ENCODE data around the gene THAP5.
"Not testable (repeated sequence)": the region's sequence is repeated elsewhere in the genome, so short reads cannot be mapped to it uniquely, and the experiment has no call there.

Gene THAP5

GRCh38 chr7:108581655-108582491 is 12.4 kb upstream of the THAP5 start:
- DNase-seq, result no peak

GRCh38 chr7:108580298-108580697 is 10.8 kb upstream of the THAP5 start:
- DNase-seq, result no peak

- no peak for DNase-seq
Observed at GRCh38 chr7:108578937-108579336, 9.4 kb upstream of the THAP5 start.

- DNase-seq, result no peak
Observed at GRCh38 chr7:108576116-108576515, 6.6 kb upstream of the THAP5 start.

GRCh38 chr7:108575156-108575555 is 5.7 kb upstream of the THAP5 start:
- DNase-seq, result no peak

- DNase-seq, result no peak
Observed at GRCh38 chr7:108572480-108572879, 3.0 kb upstream of the THAP5 start.

GRCh38 chr7:108570146-108570755 is 745 bp upstream of the THAP5 start:
- peak; percentile 58 for DNase-seq

- DNase-seq, result peak; percentile 34
Observed at GRCh38 chr7:108568801-108569380, 615 bp downstream of the THAP5 start.

- no peak for DNase-seq
Observed at GRCh38 chr7:108565987-108566386, 3.5 kb downstream of the THAP5 start.

- no peak for DNase-seq
Observed at GRCh38 chr7:108561047-108561619, 8.4 kb downstream of the THAP5 start.

GRCh38 chr7:108559253-108559652 is 10.3 kb downstream of the THAP5 start:
- DNase-seq, result no peak

GRCh38 chr7:108557617-108558016 is 11.9 kb downstream of the THAP5 start:
- DNase-seq, result no peak

- DNase-seq, result no peak
Observed at GRCh38 chr7:108557191-108557590, 12.3 kb downstream of the THAP5 start.

GRCh38 chr7:108556665-108557064 is 12.8 kb downstream of the THAP5 start:
- DNase-seq, result not testable (repeated sequence)

- not testable (repeated sequence) for DNase-seq
Observed at GRCh38 chr7:108548141-108548896, 21.2 kb downstream of the THAP5 start.

- no peak for DNase-seq
Observed at GRCh38 chr7:108541478-108541877, 28.0 kb downstream of the THAP5 start.

GRCh38 chr7:108538685-108539084 is 30.8 kb downstream of the THAP5 start:
- DNase-seq, result not testable (repeated sequence)

- DNase-seq, result not testable (repeated sequence)
Observed at GRCh38 chr7:108538236-108538635, 31.3 kb downstream of the THAP5 start.

- no peak for DNase-seq
Observed at GRCh38 chr7:108537229-108537628, 32.3 kb downstream of the THAP5 start.

- no peak for DNase-seq
Observed at GRCh38 chr7:108535744-108536143, 33.8 kb downstream of the THAP5 start.

- no peak for DNase-seq
Observed at GRCh38 chr7:108535257-108535656, 34.2 kb downstream of the THAP5 start.

- DNase-seq, result no peak
Observed at GRCh38 chr7:108533712-108534111, 35.8 kb downstream of the THAP5 start.

- DNase-seq, result peak; percentile 90
Observed at GRCh38 chr7:108529341-108529740, 40.2 kb downstream of the THAP5 start.

All from NCI-H2029 treated with DMSO at 0.1 percent for 48 hours (cell line).